ENCODE data around the gene GRK5.

Gene GRK5

DNA sequence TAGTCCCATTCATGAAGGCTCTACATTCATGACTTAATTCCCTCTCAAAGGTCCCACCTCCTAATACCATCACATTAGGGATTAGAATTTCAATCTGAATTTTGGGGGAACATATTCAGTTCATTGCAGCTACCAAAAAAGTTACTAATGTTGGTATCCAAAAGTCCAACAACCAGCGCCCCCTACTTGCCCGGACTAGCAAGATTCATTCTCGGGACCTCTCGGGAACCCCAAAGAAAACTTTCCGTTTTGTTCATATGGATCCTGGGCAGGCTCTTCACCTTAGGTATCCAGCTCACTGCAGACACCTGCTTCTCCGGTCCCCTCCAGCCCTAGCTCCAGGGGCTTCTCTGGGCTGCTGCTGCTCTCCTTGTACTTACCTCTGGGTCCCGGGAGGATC, 8.9 kb upstream of the GRK5 start:
- peak; percentile 32 for DNase-seq (ENCODE audit: low spot score)

DNA sequence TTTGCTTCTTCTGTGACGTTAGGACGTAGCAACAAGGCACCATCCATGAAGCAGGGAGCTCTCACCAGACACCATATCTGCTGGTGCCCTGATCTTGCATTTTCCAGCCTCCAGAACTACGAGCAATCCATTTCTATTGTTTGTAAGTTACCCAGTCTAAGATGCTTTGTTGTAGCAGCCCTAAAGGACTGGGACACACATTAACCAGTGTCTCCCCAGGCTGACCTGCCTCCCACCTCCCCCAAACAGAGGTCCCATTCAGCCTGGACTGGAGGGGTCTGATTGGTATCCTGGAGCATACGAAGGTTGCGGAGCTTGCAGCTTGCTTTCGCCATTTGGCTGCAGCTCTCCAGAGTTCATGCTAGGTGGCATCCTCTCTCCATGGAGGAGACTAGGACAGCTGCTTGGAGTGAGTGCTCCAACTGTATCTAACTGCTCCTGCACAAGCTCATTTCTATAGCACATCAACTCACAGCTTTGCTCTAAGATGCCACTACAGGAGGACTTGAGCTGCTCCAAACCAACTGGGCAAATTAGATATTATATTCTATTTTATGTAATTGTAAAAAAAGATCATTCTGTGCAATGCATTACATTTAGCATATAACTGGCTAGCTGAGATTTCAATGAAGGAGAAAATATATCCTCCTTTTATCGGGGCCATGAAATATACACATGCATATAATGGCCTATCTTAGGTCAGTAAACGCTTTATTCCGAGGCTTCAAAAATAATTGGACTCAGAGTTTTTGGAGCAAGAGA, 8.0 kb upstream of the GRK5 start:
- DNase-seq (ENCODE audit: low spot score) = peak; percentile 35

DNA sequence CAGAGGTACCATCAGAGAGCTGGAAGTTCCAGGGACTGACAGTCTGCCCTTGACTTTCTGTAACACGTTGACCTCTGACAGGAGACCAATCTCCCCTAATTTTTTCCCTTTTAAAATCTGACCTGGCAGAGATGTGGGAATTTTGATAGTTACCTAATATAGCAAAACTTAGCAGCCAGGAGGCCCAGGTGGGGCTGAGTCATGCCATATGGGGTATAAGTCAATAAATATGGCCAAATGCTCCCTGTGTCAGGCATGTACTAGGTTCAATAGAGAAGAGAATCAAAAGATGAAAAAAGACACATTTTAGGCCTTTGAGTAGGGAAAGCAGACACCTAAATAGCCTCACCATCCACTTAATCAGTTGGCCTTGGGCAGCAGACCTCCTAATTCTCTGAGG, 6.1 kb upstream of the GRK5 start:
- no peak for DNase-seq (ENCODE audit: low spot score)

DNA sequence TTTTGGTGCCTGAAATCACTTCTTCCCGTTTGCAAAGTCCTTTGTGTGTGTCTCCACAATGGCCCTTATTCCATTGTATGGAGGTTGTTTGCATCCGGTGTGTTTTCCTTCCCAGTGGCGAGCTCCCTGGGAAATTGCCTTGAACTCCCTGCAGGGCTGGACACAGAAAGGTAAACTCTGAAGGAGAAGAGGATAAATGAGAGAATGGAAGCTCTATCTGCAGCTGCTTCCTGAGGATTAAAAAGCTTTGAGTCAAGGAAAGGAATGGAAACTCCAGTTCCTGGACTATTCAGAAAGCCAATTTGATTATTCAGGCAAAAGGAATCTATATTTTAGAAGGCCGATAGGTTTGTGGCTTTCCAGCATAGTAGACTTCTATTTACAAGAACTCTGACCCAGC, 4.4 kb upstream of the GRK5 start:
- DNase-seq (ENCODE audit: low spot score) = no peak

DNA sequence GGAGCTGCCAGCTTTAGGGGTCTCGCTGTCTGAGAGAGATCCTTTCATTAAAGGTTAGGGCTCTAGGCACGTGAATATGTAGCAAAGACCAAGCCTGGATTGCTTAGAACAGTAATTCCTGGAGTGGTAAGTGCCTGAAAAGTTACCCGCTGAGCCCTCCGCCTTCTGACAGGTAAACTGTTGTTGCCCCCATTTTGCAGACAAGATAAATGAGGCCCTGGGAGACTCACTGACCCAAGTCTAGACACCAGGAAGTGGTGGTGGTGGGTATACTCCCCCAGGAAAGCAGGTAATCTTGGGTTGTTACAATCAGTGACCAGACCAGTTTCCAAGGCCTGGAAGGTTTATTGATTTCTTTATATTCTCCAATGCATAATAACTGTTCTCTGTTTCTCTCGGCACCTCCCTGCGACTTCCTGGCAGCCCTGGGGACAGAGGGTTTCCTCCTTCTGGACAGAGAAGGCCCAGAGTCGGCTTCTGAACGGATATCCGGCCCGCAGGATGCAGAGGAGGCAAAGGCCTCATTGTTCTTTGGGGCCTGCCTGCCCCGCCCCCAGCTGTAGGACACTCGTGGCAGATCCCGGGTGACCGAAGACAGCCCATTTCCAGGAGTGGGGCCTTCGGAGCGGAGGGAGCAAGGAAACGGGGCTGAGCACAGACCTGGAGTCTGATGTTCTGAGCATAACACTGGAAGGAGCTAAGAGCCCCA, 1.3 kb upstream of the GRK5 start:
- DNase-seq (ENCODE audit: low spot score) = no peak

DNA sequence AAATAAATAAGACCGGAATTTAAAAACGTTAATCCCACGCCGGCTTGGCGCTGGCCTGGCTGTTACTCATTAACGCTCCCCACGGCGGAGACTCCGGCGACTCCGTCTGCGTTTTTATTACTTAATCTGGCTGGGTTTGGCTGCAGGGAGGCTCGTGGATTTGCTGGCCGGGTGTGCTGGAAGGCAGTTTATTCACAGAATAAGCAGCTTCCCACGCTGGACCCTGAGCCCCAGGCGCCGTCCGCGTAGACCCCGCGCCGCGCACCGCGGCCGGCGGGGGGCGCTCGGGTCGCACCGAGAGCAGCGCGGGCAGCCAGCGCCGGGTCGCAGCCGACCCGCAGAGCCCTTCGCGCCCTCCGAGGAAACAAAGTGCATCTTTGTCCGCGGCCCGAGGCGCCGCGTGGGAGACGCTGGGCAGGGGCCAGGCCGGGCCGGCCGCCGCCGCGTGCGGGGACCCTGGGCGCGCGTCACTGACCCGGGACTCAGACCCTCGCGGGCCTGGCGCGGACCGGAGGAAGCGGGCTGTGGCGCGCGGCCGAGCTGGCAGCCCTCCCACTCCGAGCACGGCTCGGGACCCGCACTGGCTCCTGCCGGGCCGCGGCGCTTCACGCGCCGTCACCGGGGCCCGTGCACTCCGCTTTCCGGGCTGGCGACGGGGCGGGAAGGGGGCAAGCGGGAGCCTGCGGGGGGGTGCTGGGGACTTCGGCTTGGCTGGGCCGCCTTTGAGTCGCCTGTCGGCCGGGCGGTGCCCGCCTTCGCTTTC, 587 bp upstream of the GRK5 start:
- peak; percentile 43 for DNase-seq (ENCODE audit: low spot score)

DNA sequence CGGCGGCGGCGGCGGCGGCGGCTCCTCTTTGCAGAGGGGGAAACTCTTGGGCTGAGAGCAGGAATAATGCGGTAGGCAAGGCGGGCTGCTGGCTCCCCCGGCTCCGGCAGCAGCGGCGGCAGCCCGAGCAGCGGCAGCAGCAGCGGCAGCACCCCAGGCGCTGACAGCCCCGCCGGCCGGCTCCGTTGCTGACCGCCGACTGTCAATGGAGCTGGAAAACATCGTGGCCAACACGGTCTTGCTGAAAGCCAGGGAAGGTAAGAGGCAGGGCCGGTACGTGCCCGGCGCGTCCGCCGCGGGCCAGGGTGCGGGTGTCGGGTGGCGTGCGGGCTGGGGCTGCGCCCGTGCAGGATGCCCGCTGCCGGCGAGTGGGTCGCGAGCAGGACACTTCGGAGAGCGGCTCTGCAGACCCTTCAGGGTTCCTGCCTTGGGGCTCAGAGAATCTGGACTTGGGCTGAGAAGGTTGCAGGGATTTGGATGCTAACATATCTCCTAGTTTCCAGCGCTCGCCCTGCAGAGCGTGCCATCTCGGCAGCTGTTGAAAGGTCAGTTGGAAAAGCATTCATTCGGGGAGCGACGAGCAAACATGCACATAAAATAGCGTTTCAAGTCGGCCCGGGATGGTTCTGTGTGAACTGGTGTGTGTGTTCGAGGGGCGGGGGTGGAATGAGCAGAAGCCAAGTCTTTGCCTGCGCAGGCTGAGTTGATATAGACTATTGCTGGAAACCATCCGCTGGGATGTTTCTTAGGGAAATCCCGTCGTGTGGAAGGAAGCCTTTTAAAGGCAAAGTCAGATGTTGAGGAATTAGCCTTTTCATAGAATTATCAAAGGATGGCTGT, 562 bp downstream of the GRK5 start:
- DNase-seq (ENCODE audit: low spot score) = no peak

DNA sequence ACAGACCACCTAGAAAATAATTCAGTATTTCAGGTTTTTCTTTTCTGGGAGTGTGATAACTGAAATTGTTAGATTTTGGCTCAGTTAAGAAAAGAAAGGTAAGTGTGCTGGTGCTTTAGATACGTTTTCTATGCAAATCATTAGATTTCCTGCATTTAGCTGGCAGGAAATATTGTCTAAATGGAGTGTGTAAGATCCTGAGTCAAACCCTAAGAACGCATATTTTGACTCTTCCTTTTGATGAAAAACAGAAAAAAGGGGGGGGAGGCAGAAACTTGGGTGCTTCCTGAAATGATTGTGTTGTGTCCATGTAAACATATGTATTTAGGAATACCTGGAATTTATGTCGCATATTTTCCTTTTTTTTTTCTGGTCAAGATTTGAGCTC, 1.2 kb downstream of the GRK5 start:
- DNase-seq (ENCODE audit: low spot score) = no peak

DNA sequence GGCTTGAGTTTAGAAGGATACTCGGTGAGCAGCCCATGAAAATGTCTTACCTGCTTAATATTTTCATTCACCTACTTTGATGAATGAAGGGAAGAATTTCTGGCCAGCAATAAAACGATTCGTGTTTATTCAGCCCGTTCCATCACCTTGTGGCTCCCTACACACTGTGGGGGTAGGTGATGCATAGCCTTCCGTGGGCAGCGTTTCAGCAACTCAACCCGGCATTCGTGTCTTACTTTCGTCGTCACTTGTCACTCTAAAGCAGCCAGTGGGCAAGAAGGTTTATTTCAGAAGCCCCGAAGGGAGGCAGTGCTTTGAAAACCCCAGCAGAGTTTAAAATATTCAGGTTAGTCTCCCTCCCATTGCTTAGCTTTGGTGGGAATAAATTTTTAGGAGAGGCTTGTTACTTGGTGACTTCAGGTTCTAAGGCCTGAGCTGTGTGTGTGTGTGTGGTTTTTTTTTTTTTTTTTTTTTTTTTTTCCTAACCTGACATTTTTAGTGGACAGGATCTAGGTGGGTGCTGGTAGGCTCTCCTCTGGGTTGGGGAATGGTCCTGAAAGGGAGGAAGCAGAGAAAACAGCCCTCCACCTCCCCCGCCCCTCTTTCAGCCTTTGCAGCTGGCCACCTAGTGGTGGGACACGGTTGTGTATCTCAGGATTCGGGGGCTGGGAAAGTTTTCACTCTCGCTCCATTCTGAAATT, 1.8 kb downstream of the GRK5 start:
- peak; percentile 32 for DNase-seq (ENCODE audit: low spot score)

DNA sequence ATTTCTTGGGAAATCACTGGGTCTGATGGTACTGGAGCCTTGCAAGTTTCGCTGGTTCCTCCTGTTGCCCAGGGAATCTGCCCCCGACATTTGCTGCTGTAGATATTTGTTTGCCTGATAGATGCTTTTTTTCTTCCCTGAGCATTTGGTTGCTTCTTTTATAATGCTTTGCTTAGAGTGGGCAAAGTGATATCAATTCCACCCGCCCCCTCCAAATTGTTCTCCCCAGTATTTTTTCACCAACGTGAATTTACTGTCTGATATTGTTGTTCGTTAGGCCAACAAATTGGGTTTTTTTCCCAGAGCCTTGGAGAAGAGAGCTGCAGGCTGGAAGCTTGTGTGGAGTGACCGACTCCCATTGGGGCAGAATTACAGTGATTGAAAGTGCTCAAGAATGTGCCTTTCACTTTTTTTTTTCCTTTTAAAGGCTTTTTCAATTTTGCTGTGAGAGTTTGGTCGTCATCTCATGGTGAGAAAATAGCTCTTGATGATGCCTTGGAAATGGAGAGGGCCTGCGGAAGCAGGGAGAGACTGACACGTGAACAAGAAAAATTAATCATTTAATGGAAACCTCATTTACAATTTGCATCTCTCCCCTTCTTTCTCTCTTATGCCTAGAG, 2.5 kb downstream of the GRK5 start:
- DNase-seq (ENCODE audit: low spot score) = no peak

DNA sequence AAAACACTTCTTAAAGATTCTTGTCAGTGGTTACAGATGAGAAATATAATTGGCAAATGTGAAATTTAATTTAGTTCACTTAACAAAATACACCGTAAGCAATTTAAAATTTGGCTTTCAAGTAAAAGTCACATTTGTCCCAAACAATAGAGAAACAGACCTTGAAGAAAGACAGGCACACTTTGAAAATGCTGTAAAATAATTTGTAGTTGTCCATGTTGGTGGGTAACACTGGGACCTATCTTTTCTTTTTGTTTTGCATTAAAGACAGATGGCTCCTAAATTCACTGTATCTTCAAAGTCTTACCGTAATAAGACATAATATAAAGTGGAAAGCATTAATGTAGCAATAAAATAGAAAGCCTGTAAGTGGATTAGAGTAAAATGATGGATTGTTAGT, 3.3 kb downstream of the GRK5 start:
- no peak for DNase-seq (ENCODE audit: low spot score)

DNA sequence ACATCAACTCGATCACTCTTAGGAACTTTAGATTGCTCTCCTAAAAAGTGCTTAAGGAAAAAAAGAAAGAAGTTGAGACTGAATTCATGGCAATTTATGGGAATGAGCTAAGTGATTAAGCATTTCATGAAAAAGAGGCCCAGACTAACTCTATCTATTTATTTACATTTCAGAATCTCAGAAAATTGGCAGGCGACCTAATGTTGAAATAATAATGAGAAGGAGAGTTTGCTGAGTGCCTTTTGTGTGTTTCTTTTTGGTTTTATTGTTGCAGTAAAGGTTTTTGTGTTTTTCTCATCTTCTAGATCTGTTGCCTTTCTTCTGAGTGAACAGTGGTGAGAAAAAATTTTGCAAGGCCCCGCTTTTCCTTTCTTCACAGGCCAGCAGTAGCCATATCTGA, 3.8 kb downstream of the GRK5 start:
- DNase-seq (ENCODE audit: low spot score) = no peak

DNA sequence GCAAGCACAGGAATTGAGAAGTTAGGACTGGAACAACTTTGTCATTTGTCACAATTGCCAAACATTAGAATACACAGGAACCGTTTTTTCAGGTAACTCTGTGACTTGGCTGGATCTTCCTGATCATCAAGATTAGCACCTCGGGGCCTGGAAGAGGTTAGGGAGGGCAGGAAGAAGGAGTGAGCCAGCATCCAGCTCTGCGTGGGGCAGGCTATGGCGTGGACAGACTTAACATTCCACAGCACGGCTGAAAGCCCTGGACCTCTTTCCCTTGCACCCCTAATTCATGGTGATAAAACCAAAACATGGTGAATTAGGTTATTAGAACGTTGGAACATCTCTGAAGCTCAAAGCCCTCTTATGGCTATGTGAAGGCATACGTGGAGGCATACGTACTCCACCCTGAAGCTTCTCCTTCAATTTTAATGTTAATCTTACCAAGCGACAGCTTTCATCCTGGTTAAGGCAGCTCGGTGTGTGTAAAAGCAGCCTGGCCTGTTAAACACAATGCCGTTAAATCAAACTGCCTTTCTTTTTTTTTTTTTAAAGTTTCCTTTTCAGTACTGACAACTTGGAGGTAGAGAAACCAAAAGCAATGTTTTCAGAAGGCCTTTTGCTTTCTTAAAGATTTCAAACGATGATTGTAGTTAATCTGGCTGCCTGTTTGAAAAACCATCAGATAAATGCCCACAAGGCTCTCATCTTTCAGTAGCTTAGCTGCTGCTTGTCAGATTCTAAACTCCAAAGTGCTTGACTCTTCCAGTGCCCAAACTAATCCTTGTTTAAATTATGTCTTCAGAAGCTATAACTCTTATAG, 4.5 kb downstream of the GRK5 start:
- no peak for DNase-seq (ENCODE audit: low spot score)

DNA sequence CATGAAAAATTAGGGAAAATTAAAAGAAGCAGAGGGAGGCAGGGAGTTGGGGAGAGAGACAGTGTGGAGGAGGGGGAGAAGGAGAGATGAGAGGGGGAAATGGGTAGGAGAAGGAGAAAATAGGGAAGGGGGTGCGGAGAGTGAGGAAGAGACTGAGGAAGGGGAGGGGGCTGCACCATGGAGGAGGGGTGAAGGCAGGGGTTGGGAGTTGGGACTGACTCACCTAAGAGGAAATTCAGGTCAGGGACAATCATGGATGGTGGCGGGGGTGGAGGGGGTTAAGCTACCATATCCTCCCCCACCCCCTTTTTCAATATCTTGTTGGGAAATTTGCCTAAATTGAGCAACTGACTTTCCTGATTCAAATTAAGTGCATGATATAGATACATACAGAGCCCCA, 8.0 kb downstream of the GRK5 start:
- DNase-seq (ENCODE audit: low spot score) = no peak

DNA sequence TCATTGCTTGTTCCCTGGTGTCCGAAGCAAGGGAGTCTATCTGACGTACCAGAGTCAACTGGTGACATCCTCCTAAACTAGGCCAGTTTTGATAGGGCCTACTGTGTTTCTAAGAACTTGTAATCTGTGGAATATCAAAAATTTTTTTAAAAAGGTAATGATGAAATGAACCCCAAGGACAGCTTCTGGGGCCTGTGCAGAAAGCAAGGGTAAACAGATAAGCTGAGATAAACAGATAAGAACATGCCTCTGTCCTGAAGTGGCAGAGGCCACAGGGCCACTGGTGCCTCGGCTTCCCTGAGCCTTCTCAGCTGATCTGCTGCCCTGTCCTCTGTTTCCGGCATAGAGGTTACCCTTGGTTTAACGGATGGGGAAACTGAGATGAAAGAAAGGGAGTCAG, 8.8 kb downstream of the GRK5 start:
- DNase-seq (ENCODE audit: low spot score) = no peak

DNA sequence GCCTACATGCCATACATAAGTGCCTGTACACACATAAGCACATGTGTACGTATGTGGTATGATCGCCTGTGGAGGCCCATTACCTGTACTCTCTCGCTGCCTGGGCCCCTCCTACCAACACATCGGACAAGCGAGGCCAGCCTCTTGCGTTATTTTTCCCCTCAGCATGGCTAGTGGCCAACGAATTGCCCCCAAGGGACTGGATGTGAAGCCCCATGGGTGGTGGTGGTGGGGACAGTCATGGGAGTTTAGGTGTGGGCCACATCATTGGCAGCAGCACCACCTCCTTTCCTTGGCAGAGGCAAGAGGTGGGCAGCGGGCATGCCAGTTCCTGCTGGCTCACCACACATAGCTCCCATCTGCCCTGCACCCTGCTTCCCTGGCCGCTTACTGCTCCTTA, 10.0 kb downstream of the GRK5 start:
- no peak for DNase-seq (ENCODE audit: low spot score)

DNA sequence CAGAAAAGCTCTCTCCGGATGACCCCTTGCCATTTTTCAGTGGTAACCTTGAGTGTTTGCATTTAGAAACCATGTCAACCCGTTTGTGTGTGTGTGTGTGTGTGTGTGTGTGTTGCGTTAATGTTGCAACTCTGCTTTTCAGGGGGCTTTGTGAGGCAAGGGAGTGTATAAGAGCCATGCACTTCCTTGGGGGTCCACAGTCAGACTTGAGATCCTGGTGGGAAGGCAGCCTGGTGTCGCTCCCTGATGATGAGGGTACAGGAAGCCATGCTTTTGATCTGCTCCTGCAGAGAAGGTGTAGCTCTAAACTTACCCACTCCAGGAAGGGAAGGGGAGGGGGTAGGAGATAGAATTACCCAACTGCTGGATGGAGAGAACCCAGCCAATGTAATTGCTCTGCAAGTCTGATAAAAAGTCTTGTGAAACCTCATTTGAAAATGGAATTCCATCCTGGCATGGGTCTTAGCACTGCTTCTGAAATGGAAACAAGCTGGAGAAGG, 10.7 kb downstream of the GRK5 start:
- no peak for DNase-seq (ENCODE audit: low spot score)

DNA sequence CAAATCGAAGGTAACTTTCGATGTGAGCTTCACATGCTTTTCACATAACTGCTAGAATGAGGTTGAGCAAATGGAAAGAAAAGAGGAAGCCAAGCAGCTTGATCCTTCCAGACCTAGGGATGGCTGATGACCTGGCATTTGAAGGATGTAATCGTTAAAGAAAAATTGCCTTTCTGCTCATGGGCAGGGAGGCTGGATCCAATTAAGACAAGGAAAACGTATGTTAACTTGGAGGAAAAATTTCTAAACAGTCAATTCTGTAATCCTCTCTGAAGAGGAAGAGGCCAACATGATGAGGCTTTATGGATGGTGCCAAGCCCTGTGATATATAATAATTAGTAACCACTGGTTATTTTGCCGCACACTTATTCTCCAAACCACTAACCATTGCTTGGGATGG, 12.5 kb downstream of the GRK5 start:
- no peak for DNase-seq (ENCODE audit: low spot score)

DNA sequence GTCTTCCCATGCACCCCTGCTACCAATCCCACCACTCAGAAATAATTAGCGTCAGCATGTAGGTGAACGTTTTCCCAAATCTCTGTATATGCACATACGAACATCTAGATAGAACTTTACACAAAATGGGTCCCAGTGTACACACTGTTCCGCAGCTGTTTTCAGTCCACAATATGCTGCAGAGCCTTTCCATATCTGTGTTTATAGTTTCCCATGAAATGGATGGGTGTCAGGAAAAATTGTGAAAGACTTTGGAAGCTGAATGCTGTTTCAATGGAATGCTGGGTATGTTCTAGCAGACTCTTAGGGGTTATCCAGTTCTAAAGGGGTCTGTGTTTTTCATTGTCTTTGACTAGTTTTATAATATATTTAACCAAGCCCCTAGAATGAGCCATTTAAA, 13.8 kb downstream of the GRK5 start:
- no peak for DNase-seq (ENCODE audit: low spot score)

DNA sequence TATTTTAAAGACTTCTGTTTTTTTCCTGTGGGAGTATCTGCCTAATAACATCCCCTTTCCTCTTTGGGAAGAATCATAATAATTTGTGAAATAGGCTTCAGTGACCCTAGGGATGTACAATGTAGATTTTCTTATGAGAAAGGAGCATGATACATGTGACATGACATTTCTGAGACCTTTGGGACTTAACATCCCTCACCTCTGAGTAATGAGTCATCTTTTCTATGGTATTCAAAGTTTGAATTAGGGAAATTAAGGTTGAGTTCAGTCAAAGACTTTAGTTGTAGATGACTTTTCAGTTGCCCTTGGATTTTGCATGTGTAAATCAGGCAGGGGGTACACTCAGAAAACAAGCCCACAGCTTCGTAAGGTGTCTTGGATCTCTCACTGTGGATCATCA, 14.3 kb downstream of the GRK5 start:
- no peak for DNase-seq (ENCODE audit: low spot score)
